Keratinocyte (primary cell): Measurements from ENCODE around the gene HIP1R. TPM values are rescaled to one million over a fixed set of nuclear protein-coding genes. Genes with fewer than 3 reads are reported as not detected.
A peak's percentile ranks its signal among the peaks of the same experiment; 100 is the strongest.

Source experiments
- DNase-seq: peaks from one replicate; pipeline ENCODE4 v3.0.0-alpha.2; 2011; ENCODE audit warnings: low read depth, missing footprints, low spot score
- FAIRE-seq: peaks from 2 replicates; lab custom pipeline; 2011; peaks lifted over from hg19 to GRCh38; lab: Jason Lieb, UNC
- H2AFZ ChIP-seq: 2 replicates; pipeline ENCODE4 v1.6.0; 2012; ENCODE audit warnings: low read length, control low read depth, inconsistent platforms; ENCODE audit not compliant: control insufficient read depth
- H3K27ac ChIP-seq: 2 replicates; pipeline ENCODE4 v1.5.1; 2011; ENCODE audit warnings: low read length; ENCODE audit not compliant: control insufficient read depth, insufficient read depth
- H3K27me3 ChIP-seq: 3 replicates; pipeline ENCODE4 v1.6.0; 2011; ENCODE audit warnings: low read length; ENCODE audit not compliant: control insufficient read depth, insufficient read depth; ENCODE audit errors: extremely low read depth
- H3K36me3 ChIP-seq, 2 experiments: 2 replicates in 1 of 2; 3 replicates in 1 of 2; pipeline ENCODE4 v1.5.1; 2011; ENCODE audit warnings: low read length in 2 of 2, mild to moderate bottlenecking in 1 of 2; ENCODE audit not compliant: control insufficient read depth in 2 of 2, insufficient read depth in 2 of 2; ENCODE audit errors: extremely low read depth in 1 of 2
- H3K4me1 ChIP-seq: 3 replicates; pipeline ENCODE4 v1.5.1; 2011; ENCODE audit warnings: low read length; ENCODE audit not compliant: control insufficient read depth, insufficient read depth; ENCODE audit errors: extremely low read depth
- H3K4me2 ChIP-seq: 3 replicates; pipeline ENCODE4 v1.6.0; 2011; ENCODE audit warnings: low read depth, low read length; ENCODE audit not compliant: control insufficient read depth, insufficient read depth; ENCODE audit errors: extremely low read depth
- H3K4me3 ChIP-seq, 3 experiments: fragments of 200-600 bp in 1 of 3; sonication (generic) in 1 of 3; 2 replicates in 2 of 3; 3 replicates in 1 of 3; pipeline ENCODE4 v1.5.1; 2011 to 2016; ENCODE audit warnings: low read length in 3 of 3, mild to moderate bottlenecking in 3 of 3, control low read depth in 2 of 3, inconsistent platforms in 1 of 3, low read depth in 1 of 3, mixed read lengths in 1 of 3, mixed run types in 1 of 3, moderate library complexity in 1 of 3; ENCODE audit not compliant: control insufficient read depth in 2 of 3, insufficient read depth in 2 of 3; ENCODE audit errors: extremely low read depth in 1 of 3
- H3K79me2 ChIP-seq: 2 replicates; pipeline ENCODE4 v1.6.0; 2012; ENCODE audit warnings: low read length; ENCODE audit not compliant: control insufficient read depth, insufficient read depth
- H3K9ac ChIP-seq: 3 replicates; pipeline ENCODE4 v1.6.0; 2011; ENCODE audit warnings: low read length; ENCODE audit not compliant: control insufficient read depth, insufficient read depth; ENCODE audit errors: extremely low read depth
- H3K9me1 ChIP-seq: 3 replicates; pipeline ENCODE4 v1.6.0; 2011; ENCODE audit warnings: low read length; ENCODE audit not compliant: control insufficient read depth, insufficient read depth; ENCODE audit errors: extremely low read depth
- H3K9me3 ChIP-seq: 2 replicates; pipeline ENCODE4 v1.5.1; 2012; ENCODE audit warnings: low read depth, low read length; ENCODE audit not compliant: control insufficient read depth
- H4K20me1 ChIP-seq: 3 replicates; pipeline ENCODE4 v1.6.0; 2011; ENCODE audit warnings: low read length; ENCODE audit not compliant: control insufficient read depth, insufficient read depth; ENCODE audit errors: extremely low read depth
- EZH2 ChIP-seq: IDR thresholded peaks from one replicate; pipeline ENCODE4 v1.6.1; 2012; ENCODE audit warnings: inconsistent platforms, mild to moderate bottlenecking, low read length, moderate library complexity
- dilution Hi-C: fragments of 300-500 bp; cut with MboI; formaldehyde crosslinking; loops from one replicate; pipeline ENCODE4 v1.7.0; 2020; ENCODE audit warnings: low sequenced_read_pairs; ENCODE audit not compliant: extremely low pct_ligation_motif_present
- polyA plus RNA-seq, 5 experiments: library from polyadenylated mRNA; depleted of rRNA in 3 of 5; stranded (reverse) in 3 of 5; stranded (forward) in 1 of 5; unstranded in 1 of 5; fragments of >200 nt; gene quantifications; 1 replicate in 1 of 5; 2 replicates in 3 of 5; 3 replicates in 1 of 5; pipeline versions ENCODE4 v1.2.1 to v1.2.3, GENCODE V29; 2011 to 2012; ENCODE audit warnings: missing spikeins in 2 of 5, low read depth in 1 of 5, low replicate concordance in 1 of 5
- TF ChIP-seq, protein P1 (sequence below), 3 experiments: IDR thresholded peaks in 1 of 3; conservative IDR thresholded peaks in 1 of 3; optimal IDR thresholded peaks in 1 of 3; 2 replicates in 2 of 3; 3 replicates in 1 of 3; pipeline versions ENCODE3 to v1.5.1; 2011; ENCODE audit warnings: low read length in 3 of 3, mild to moderate bottlenecking in 3 of 3, moderate library complexity in 2 of 3, control low read depth in 1 of 3, inconsistent platforms in 1 of 3; ENCODE audit not compliant: insufficient read depth in 2 of 3; ENCODE audit errors: extremely low read depth in 1 of 3

HIP1R gene
- polyA plus RNA-seq, 1 donor (not counting 4 experiments of a cell fraction or from before 2014, with no cell fraction given): 23.0 TPM

DNA sequence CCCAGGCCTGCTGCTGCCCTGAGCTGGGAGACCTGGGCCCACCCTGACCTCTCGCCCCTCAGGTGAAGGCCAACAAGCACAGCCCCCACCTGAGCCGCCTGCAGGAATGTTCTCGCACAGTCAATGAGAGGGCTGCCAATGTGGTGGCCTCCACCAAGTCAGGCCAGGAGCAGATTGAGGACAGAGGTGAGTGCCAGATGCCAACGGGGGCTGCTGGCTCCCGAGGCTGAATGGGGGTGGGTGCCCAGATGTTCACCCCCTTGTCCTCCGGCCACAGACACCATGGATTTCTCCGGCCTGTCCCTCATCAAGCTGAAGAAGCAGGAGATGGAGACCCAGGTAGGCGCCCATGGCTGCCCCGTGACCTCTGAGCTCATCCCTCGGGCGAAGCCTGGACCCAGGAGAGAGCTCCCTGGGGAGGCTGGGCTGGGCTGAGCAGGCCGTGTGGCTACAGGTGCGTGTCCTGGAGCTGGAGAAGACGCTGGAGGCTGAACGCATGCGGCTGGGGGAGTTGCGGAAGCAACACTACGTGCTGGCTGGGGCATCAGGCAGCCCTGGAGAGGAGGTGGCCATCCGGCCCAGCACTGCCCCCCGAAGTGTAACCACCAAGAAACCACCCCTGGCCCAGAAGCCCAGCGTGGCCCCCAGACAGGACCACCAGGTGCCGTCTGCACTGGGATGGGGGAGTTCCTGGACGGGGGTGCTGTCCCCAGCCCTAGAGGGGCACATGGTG is 25.8 kb downstream of the HIP1R start:
- DNase-seq (no peak), FAIRE-seq (no peak)
- H3K9me1 ChIP-seq: no peaks in the 10 kb centered on the region
- H3K4me3 ChIP-seq: no peak overlapping the region
- no peak overlapping the region for H3K4me2 ChIP-seq
- no peaks in the 10 kb centered on the region for H3K27me3 ChIP-seq
- peaks cover 10% of the 10 kb centered on the region for H3K79me2 ChIP-seq
- H2AFZ ChIP-seq: no peak overlapping the region
- dilution Hi-C loops: no loop called here
- H3K9me3 ChIP-seq: no peaks in the 10 kb centered on the region
- H3K9ac ChIP-seq: no peak overlapping the region
- TF ChIP-seq, protein P1, sequence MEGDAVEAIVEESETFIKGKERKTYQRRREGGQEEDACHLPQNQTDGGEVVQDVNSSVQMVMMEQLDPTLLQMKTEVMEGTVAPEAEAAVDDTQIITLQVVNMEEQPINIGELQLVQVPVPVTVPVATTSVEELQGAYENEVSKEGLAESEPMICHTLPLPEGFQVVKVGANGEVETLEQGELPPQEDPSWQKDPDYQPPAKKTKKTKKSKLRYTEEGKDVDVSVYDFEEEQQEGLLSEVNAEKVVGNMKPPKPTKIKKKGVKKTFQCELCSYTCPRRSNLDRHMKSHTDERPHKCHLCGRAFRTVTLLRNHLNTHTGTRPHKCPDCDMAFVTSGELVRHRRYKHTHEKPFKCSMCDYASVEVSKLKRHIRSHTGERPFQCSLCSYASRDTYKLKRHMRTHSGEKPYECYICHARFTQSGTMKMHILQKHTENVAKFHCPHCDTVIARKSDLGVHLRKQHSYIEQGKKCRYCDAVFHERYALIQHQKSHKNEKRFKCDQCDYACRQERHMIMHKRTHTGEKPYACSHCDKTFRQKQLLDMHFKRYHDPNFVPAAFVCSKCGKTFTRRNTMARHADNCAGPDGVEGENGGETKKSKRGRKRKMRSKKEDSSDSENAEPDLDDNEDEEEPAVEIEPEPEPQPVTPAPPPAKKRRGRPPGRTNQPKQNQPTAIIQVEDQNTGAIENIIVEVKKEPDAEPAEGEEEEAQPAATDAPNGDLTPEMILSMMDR (optimal IDR thresholded peaks at IDR 0.05 in 1 of 3, IDR thresholded peaks at IDR 0.05 in 1 of 3, conservative IDR thresholded peaks at IDR 0.05 in 1 of 3; ENCODE audit: extremely low read depth in 1 of 3, insufficient read depth in 2 of 3, low read length in 3 of 3): no peak
- TF ChIP-seq EZH2: no peak
- H3K4me1 ChIP-seq: peaks cover 13% of the 10 kb centered on the region
- peak overlapping the region; percentile 8 for H3K27ac ChIP-seq
- no peaks in the 10 kb centered on the region for H4K20me1 ChIP-seq
- H3K36me3 ChIP-seq: peaks cover 24 to 34% of the 10 kb centered on the region in 2 experiments

- Histone ChIP-seq H3K79me2 (peaks cover 15% of the 10 kb centered on the region), H3K36me3 (peaks cover 24 to 40% of the 10 kb centered on the region in 2 experiments), H3K4me2 (no peak overlapping the region), H3K9me1 (no peaks in the 10 kb centered on the region), H3K4me3 (no peak overlapping the region), H3K9me3 (no peaks in the 10 kb centered on the region), H3K27ac (no peak overlapping the region), H3K27me3 (no peaks in the 10 kb centered on the region), H4K20me1 (no peaks in the 10 kb centered on the region), H3K4me1 (peaks cover 13% of the 10 kb centered on the region), H2AFZ (no peak overlapping the region), H3K9ac (no peak overlapping the region)
- TF ChIP-seq, protein P1 (optimal IDR thresholded peaks at IDR 0.05 in 1 of 3, IDR thresholded peaks at IDR 0.05 in 1 of 3, conservative IDR thresholded peaks at IDR 0.05 in 1 of 3; ENCODE audit: extremely low read depth in 1 of 3, insufficient read depth in 2 of 3, low read length in 3 of 3): no peak
- no peak for TF ChIP-seq EZH2
- dilution Hi-C loops: no loop called here
- FAIRE-seq (no peak), DNase-seq (no peak)
Measured at GRCh38 chr12:122861587-122861970, 26.3 kb downstream of the HIP1R start.
